ENCODE results near the gene IL33.

IL33 gene

GRCh38 chr9:6218099-6218502 lies 2.5 kb downstream of the IL33 start:
- DNase-seq (ENCODE audit: low read depth) = no peak

DNA sequence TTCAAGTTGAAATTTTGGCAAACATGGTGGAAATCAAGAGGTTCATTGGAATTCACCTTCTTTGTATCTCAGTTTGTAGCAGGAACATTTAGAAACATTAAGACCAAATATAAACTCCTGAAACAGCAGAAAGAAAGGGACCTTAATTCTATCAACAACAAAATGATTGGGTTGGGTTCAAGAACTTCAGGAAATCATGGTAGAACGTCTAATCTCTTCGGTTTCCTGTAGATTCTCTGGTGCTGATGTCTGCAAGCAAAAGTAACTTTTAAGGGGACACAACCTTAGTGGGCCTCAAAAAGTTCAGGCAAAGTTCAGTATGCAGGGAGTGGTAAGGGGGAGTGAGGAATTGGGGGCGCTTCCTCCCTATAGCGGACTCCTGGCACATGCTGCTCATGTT lies 3.4 kb downstream of the IL33 start:
- no peak for DNase-seq (ENCODE audit: low read depth)

- DNase-seq (ENCODE audit: low read depth) = no peak
Measured at GRCh38 chr9:6219981-6220380, 4.4 kb downstream of the IL33 start.

- no peak for DNase-seq (ENCODE audit: low read depth)
Measured at GRCh38 chr9:6224393-6225154, 9.0 kb downstream of the IL33 start.

DNA sequence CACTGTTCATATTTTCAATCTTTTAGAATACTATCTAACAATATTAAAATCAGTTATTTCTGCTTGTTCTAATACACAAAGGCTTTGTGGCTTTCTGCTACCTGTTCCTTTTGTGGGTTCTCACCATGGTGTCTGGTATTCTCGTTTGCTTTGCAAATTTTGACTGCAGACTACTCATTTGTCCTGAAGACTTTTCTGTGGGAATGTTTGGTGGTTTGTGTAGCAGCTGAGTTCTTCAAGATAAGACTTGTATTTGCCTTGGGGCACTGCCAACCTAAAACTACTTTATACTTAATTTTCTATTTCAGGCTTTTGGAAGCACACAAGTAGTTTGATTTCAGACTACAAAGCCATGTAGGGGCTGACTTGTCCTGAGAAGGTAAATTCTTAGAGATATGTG lies 11.1 kb downstream of the IL33 start:
- DNase-seq (ENCODE audit: low read depth) = no peak

GRCh38 chr9:6229186-6229585 lies 13.6 kb downstream of the IL33 start:
- DNase-seq (ENCODE audit: low read depth) = no peak

GRCh38 chr9:6229619-6230018 lies 14.0 kb downstream of the IL33 start:
- no peak for DNase-seq (ENCODE audit: low read depth)

DNA sequence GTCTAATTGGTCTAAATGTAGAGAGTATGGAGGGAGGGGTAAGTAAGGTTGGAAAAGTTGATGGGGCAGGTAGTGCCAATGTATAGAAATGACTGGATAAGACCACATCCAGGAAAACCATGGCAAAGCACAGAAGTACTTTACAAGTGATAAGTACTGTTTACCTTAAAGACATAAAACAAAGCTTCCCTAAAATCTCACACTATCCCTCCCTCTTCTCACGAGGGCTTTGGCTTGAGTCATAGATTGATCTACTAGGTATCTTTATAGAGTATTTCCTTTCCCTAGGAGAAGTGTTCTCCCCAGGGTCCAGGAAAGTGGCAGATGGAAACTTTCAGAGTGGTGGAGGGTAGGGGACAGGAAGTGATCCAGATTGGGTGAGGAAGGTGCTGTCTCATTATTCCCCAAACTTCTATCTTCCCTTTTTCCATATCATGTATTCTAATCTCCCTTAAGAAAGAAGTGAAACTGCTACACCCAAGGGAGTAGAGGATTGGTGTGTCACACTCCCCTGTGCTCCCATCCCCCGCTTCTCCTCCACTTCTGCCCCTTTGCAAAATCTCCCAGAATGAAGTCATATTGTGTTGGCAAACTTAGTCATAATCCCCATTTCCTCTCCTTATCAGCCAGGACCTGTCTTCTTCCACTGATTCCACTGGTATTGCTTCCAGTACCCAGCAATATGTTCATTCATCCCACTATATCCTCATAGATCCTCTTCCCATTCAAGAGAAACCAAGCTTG lies 14.6 kb downstream of the IL33 start:
- DNase-seq (ENCODE audit: low read depth) = no peak

GRCh38 chr9:6232336-6232945 lies 16.8 kb downstream of the IL33 start:
- DNase-seq (ENCODE audit: low read depth) = no peak

- DNase-seq (ENCODE audit: low read depth) = no peak
Measured at GRCh38 chr9:6234014-6234413, 18.4 kb downstream of the IL33 start.

DNA sequence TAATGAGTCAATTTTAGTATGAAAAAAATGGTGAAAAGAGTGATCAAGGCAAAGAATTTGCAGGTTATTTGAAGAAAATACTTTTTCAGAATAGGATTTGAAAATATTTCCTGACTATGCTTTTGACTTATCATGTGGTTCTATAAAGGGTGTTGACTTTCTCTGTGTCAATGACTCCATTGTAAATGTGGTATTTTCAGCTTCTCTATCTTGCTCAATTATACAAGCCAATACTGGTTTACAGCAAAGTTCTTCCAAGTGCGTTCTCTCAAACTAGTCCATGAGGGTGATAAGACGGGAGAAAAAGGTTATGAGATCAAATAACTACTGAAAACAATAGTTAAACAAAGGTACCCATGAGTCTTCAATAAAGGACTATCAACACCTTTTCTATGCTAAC lies 21.7 kb downstream of the IL33 start:
- no peak for DNase-seq (ENCODE audit: low read depth)

DNA sequence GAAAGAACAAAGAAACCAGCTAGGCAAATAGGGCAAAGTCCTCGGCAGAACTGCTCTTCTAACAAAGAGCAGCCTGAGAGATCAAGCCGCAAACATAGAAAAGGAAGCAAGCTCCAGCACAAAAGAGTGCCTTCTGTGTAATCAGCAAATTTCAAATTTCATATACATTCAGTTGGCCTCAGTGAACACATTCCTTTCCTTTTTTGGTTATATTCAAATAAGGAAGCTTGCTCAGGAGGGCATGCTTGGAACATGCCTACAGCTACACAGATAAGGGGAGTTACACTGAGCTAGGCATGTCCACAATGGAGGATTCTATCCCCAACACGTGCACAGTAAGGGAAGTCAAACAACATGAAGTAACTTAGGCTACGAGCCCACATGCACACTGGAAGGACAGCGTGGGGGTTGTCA lies 23.4 kb downstream of the IL33 start:
- DNase-seq (ENCODE audit: low read depth) = no peak

DNA sequence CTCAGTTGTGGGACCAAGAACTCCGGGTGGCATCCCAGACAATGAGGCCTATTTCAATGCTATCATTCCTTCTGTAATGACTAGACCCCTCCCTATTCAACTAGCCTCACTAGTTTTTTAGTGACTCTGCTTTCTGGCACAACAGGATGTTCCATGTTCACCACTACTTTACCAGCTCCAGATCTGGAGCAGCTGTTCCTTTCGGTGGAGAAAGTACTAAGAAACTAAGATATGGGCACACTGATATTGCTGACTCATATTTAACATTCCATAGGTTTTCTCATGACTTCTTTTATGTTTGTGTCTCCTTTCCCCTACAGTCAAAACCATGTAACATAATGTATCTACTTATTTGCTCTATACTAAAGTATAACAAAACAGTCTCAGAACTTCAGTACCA lies 24.1 kb downstream of the IL33 start:
- DNase-seq (ENCODE audit: low read depth) = no peak

GRCh38 chr9:6243746-6244145 lies 28.1 kb downstream of the IL33 start:
- no peak for DNase-seq (ENCODE audit: low read depth)

- DNase-seq (ENCODE audit: low read depth) = no peak
Measured at GRCh38 chr9:6247266-6247665, 31.7 kb downstream of the IL33 start.

GRCh38 chr9:6268826-6269397 lies 53.3 kb downstream of the IL33 start:
- DNase-seq (ENCODE audit: low read depth) = no peak

GRCh38 chr9:6270896-6271295 lies 55.3 kb downstream of the IL33 start:
- DNase-seq (ENCODE audit: low read depth) = no peak

- no peak for DNase-seq (ENCODE audit: low read depth)
Measured at GRCh38 chr9:6271508-6272228, 56.1 kb downstream of the IL33 start.

DNA sequence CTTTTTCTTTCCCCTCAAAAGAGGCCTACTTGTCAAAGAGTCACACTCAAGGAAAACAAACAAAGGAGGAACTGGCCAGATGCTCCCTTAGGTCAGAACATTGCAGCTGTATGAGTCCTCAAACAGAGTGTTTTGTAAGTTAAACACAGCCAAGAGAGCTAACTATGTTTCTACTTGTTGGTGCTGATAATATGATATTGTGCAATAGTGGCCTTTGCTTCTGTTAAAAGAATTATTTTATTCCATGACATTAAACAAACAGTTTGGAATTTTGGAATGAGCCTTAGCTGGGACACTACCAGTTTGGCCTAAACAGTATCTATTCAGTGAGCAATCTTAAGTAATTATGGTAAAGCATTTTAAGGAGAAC lies 56.6 kb downstream of the IL33 start:
- DNase-seq (ENCODE audit: low read depth) = no peak

DNA sequence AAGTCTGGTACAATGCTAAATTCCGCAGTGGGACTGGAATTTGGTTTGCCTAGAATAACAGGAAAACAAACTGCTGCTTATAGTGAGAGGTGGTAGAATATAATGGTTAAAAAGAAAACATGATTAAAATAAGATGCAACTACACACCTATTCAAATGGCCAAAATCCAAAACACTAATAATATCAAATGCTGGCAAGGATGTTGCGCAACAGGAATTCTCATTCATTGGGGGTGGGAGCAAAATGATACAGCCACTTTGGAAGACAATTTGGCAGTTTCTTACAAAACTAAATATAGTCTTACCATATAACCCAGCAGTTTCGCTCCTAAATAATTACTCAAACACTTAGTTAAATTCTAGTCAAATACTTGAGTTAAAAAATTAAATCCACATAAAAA lies 61.8 kb downstream of the IL33 start:
- DNase-seq (ENCODE audit: low read depth) = no peak

DNA sequence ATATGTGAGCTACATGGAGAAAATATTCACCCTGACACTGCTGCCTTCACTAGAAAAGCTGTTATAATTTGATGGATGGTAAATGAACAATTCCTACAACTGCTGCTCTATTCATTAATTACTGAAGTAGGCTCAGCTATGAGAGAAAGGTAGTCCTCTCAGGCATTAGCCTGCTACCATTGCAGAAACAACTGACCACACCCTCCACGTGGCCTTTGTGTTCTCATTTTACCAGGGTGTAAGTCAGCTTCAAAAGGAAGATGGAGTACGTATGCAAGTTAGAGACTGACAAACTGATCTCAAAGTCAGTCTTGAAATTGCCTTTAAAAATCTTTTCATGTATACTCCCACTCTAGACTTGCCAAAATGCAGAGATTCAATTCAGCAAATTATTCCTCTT lies 86.3 kb downstream of the IL33 start:
- DNase-seq (ENCODE audit: low read depth) = no peak

DNA sequence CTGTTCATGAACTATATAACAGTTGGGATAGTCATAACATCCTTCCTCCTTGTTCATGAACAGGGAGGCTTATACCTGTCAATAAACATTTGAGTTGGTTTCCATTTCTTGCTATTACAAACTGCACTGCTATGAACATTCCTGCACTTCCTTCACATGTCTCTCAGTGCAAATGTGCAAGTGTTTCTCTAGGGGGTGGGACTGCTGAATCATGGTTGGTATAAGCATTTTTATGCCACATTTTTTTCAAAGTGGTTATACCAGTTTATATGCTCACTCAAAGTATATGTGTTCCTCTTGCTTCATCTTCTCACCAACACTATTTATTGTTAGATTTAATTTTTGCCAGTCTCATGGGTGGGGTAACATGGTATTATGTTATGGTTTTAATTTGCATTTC lies 86.8 kb downstream of the IL33 start:
- DNase-seq (ENCODE audit: low read depth) = no peak

Data from T-helper 22 cell (primary cell).